Measurements from ENCODE around the gene TMEM200A. TPM values are rescaled to one million over a fixed set of nuclear protein-coding genes. Genes with fewer than 3 reads are reported as not detected.

Gene TMEM200A
- total RNA-seq, 1 experiment from 2014 or later = 2.0 TPM

- Histone ChIP-seq H3K36me3 (ENCODE audit: insufficient read depth, low read length, poor library complexity, severe bottlenecking) (no peaks in the 10 kb centered on the region), H3K9me3 (ENCODE audit: low read depth, low read length, poor library complexity, severe bottlenecking) (no peaks in the 10 kb centered on the region), H3K27ac (ENCODE audit: low read depth, low read length, poor library complexity, severe bottlenecking) (no peak overlapping the region), H3K27me3 (replicated peaks; ENCODE audit: insufficient read depth, low read depth, low read length, poor library complexity) (no peaks in the 10 kb centered on the region), H3K4me1 (ENCODE audit: insufficient read depth, low read length, poor library complexity, severe bottlenecking) (no peaks in the 10 kb centered on the region), H3K4me3 (ENCODE audit: low read depth, low read length, poor library complexity, severe bottlenecking) (no peak overlapping the region)
- intact Hi-C loops (cut with micrococcal nuclease; ENCODE audit: unreplicated experiment) = no loop called here
- TF ChIP-seq EZH2 (IDR thresholded peaks at IDR 0.05; ENCODE audit: borderline replicate concordance, low read depth, low read length, poor library complexity, severe bottlenecking) = no peak
- no peak for TF ChIP-seq CTCF (conservative IDR thresholded peaks at IDR 0.05; ENCODE audit: low read depth, low read length)
- no peak for DNase-seq (ENCODE audit: low spot score)
- ChIA-PET POLR2A (ENCODE audit: low non-redundant PET) (no interaction called here), CTCF (no interaction called here)
- no TSS peak for BruUV-seq (replicated peaks)
Measured at GRCh38 chr6:130453230-130453629, 87.4 kb downstream of the TMEM200A start.

- Histone ChIP-seq H3K36me3 (ENCODE audit: insufficient read depth, low read length, poor library complexity, severe bottlenecking) (no peaks in the 10 kb centered on the region), H3K4me3 (ENCODE audit: low read depth, low read length, poor library complexity, severe bottlenecking) (no peak overlapping the region), H3K27ac (ENCODE audit: low read depth, low read length, poor library complexity, severe bottlenecking) (no peak overlapping the region), H3K27me3 (replicated peaks; ENCODE audit: insufficient read depth, low read depth, low read length, poor library complexity) (no peaks in the 10 kb centered on the region), H3K9me3 (ENCODE audit: low read depth, low read length, poor library complexity, severe bottlenecking) (no peaks in the 10 kb centered on the region), H3K4me1 (ENCODE audit: insufficient read depth, low read length, poor library complexity, severe bottlenecking) (no peaks in the 10 kb centered on the region)
- DNase-seq (ENCODE audit: low spot score) = peak; percentile 11
- ChIA-PET POLR2A (ENCODE audit: low non-redundant PET) (no interaction called here), CTCF (no interaction called here)
- intact Hi-C loops (cut with micrococcal nuclease; ENCODE audit: unreplicated experiment) = no loop called here
- TF ChIP-seq EZH2 (IDR thresholded peaks at IDR 0.05; ENCODE audit: borderline replicate concordance, low read depth, low read length, poor library complexity, severe bottlenecking) (no peak), CTCF (conservative IDR thresholded peaks at IDR 0.05; ENCODE audit: low read depth, low read length) (no peak)
- BruUV-seq (replicated peaks) = no TSS peak
Measured at GRCh38 chr6:130457605-130458004, 91.8 kb downstream of the TMEM200A start.

- Histone ChIP-seq H3K36me3 (ENCODE audit: insufficient read depth, low read length, poor library complexity, severe bottlenecking) (no peaks in the 10 kb centered on the region), H3K9me3 (ENCODE audit: low read depth, low read length, poor library complexity, severe bottlenecking) (no peaks in the 10 kb centered on the region), H3K27ac (ENCODE audit: low read depth, low read length, poor library complexity, severe bottlenecking) (no peak overlapping the region), H3K4me1 (ENCODE audit: insufficient read depth, low read length, poor library complexity, severe bottlenecking) (no peaks in the 10 kb centered on the region), H3K27me3 (replicated peaks; ENCODE audit: insufficient read depth, low read depth, low read length, poor library complexity) (no peaks in the 10 kb centered on the region), H3K4me3 (ENCODE audit: low read depth, low read length, poor library complexity, severe bottlenecking) (no peak overlapping the region)
- no peak for TF ChIP-seq CTCF (conservative IDR thresholded peaks at IDR 0.05; ENCODE audit: low read depth, low read length)
- TF ChIP-seq EZH2 (IDR thresholded peaks at IDR 0.05; ENCODE audit: borderline replicate concordance, low read depth, low read length, poor library complexity, severe bottlenecking) = no peak
- BruUV-seq (replicated peaks) = no TSS peak
- no peak for DNase-seq (ENCODE audit: low spot score)
- ChIA-PET POLR2A (ENCODE audit: low non-redundant PET) (no interaction called here), CTCF (no interaction called here)
- intact Hi-C loops (cut with micrococcal nuclease; ENCODE audit: unreplicated experiment) = no loop called here
Measured at GRCh38 chr6:130459316-130459715, 93.5 kb downstream of the TMEM200A start.
